Anterior cingulate cortex (tissue), 58 donors: ENCODE data around the gene SLC3A2.

Experiments
- DNase-seq, 58 donors: peaks; one replicate each; lab custom pipeline; 2025; lab: John Stamatoyannopoulos, UW

The SLC3A2 gene

GRCh38 chr11:62876712-62877111 is 4.0 kb upstream of the SLC3A2 start:
- DNase-seq, result no peak

DNA sequence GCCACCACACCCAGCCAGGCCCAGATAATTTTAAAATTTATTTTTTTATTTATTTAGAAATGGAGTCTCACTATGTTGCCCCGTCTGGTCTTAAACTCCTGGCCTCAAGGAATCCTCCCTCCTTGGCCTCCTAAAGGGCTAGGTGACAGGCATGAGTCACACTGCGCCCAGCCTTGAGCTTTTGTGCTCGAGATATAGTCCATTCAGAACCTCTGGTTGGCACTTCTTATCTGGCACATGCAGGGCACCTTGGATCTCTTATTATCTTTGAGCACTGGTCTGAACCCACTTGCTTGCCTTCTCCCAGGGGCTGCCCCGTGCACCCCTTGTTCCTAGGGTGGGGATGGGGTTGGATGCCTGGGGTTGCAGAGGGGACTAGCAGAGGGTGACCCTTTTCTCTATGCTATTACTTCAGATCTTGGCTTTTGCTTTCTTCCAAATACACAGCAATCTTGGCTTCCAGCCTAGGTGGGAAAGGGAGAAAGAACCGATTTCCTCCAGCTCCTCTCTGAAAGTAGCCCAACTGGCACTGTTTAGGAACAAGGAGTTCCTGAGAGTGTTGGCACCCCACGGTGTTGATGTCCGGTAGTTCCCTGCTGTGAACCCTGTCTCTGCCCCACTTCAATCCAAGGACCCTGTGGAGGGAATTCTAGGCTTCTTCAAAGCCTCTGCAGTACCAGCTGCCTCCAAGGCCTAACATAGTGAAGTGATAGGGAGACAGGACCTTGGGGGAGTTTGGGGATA is 1.3 kb upstream of the SLC3A2 start:
- peak in 27 of 58 donors; percentile 9 to 64 (median 29) for DNase-seq

- peak in 15 of 58 donors; percentile 43 to 81 (median 64) for DNase-seq
These were observed 379 bp upstream of the SLC3A2 start for GRCh38 chr11:62880231-62880802.

- peak in 57 of 58 donors; percentile 56 to 95 (median 86) for DNase-seq
These were observed 1.1 kb downstream of the SLC3A2 start for GRCh38 chr11:62881579-62882430.

- no peak for DNase-seq
These were observed 1.7 kb downstream of the SLC3A2 start for GRCh38 chr11:62882431-62882749.

GRCh38 chr11:62882788-62883501 is 2.2 kb downstream of the SLC3A2 start:
- DNase-seq, result no peak

DNA sequence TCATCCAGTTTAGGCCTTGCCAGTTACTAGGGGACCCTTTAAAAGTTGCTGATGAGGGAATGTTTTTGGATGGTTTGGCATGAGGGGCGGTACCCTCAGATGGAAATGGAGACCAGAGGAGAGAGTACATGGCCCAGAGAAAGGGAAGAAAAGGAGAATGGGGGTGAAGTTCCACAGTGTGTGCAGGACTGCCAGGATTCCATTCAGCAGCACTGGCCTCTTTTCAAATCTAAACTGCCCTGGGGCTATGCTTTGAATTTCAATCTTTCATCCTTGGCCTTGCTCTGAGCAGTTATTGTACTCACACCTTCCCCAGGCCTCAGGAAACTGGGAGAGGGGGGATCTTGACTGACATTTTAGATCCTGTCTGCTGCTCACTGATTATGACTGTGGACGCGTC is 3.0 kb downstream of the SLC3A2 start:
- peak in 23 of 58 donors; percentile 3 to 72 (median 28) for DNase-seq

- DNase-seq, result no peak
These were observed 4.5 kb downstream of the SLC3A2 start for GRCh38 chr11:62885137-62885750.

DNA sequence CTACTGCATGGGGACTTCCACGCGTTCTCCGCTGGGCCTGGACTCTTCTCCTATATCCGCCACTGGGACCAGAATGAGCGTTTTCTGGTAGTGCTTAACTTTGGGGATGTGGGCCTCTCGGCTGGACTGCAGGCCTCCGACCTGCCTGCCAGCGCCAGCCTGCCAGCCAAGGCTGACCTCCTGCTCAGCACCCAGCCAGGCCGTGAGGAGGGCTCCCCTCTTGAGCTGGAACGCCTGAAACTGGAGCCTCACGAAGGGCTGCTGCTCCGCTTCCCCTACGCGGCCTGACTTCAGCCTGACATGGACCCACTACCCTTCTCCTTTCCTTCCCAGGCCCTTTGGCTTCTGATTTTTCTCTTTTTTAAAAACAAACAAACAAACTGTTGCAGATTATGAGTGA is 7.7 kb downstream of the SLC3A2 start:
- no peak for DNase-seq

GRCh38 chr11:62889126-62889483 is 8.4 kb downstream of the SLC3A2 start:
- no peak for DNase-seq

- no peak for DNase-seq
These were observed 9.1 kb downstream of the SLC3A2 start for GRCh38 chr11:62889484-62890437.

DNA sequence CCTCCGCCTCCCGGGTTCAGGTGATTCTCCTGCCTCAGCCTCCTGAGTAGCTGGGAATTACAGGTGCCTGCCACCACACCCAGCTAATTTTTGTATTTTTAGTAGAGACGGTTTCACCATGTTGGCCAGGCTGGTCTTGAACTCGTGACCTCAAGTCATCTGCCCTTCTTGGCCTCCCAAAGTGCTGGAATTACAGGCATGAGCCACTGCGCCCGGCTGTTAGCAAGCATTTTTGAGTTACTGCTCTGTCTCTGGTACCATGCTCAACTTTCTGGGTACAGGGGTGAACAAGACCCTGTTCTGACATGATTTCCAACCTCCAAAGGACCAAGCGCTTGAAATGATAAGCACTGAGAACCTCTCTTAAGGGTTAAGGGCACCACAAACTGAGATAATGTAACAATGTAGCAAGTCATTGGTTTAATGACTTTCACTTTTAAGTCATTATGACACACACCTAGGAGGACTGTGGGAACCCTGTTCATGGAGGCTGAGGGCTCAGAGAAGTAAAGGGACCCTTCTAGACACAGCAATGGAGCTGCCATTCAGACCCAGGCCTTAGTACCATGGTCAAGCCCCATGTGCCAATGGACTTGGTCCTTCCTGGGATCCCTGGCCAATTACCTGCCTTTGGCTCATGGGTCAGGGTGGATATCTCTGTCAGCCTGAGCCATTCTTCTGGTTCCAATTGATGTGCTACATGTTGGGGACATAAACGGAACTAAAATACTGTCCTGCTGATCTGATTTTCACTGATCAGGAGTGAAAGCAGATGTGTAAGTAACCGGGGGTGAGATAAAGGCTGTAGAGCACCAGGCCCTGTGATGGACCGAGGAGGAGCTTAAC is 11.6 kb downstream of the SLC3A2 start:
- DNase-seq, result no peak

DNA sequence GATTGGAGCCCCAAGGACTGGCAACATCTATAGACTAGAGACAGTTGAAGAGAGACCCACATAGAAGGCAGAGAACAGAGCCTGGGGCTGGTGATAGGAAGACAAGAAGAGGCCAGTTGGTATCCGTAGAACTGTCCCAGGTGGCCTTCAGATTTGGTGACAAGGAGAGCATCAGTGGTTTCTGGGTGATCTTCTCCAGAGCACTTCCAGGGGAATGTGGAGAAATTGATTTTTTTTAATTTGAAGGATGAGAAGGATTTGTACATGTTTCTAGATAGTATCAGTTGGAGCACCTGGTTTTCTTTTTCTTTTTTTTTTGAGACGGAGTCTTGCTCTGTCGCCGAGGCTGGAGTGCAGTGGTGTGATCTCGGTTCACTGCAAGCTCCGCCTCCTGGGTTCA is 14.8 kb downstream of the SLC3A2 start:
- DNase-seq, result no peak

DNA sequence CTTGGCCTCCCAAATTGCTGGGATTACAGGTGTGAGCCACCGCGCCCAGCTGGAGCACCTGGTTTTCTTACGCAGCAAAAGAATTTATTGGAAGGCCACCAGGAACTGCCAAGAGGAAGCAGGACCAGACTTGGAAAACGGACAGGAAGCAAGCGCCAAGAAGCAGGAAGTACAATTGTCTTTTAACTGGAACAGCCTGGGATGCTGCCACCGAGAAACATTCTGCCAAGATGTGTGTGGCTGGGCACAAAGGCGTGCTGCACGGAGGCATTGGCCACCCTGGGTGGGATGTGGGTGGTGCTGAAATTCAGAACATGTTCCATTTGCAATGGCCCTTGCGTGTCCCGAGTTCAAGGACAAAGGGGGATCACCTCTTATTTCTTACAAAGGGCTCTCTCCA is 15.4 kb downstream of the SLC3A2 start:
- peak in 24 of 58 donors; percentile 6 to 73 (median 39) for DNase-seq

DNA sequence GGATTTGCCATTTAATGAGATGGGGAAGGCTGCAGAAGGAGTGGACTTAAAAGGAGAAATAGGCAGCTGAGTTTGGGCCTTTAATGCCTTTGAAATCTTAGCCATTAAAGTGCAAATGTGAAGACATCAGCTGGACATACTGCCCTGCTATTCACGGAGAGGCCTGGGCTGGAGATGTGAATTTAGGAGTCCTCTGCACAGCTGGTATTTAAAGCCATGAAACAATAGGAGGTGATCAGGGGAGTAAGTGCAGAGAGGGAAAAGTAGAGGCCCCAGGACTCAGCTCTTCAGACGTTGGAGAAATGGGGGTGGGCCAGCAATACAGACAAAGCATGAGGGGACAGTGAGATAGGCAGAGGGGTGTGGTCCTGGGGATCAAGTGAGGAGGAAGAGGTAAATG is 16.6 kb downstream of the SLC3A2 start:
- DNase-seq, result no peak

DNA sequence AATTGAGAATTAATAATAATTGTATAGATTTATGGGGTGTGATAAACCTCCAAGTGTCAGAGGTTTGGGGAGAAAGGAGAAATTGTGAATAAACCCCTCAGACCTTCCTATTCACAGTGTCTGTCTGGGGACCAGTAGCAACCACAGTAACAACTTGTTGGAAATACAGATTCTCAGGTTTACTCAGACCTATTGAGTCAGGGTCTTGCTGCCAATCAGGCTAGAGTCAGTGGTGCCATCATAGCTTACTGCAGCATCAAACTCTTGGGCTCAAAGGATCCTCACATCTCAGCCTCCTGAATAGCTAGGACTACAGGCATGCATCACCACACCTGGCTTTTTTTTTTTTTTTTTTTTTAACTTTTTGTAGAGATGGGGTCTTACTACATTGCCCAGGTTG is 17.3 kb downstream of the SLC3A2 start:
- DNase-seq, result no peak

GRCh38 chr11:62902932-62903331 is 22.2 kb downstream of the SLC3A2 start:
- no peak for DNase-seq

DNA sequence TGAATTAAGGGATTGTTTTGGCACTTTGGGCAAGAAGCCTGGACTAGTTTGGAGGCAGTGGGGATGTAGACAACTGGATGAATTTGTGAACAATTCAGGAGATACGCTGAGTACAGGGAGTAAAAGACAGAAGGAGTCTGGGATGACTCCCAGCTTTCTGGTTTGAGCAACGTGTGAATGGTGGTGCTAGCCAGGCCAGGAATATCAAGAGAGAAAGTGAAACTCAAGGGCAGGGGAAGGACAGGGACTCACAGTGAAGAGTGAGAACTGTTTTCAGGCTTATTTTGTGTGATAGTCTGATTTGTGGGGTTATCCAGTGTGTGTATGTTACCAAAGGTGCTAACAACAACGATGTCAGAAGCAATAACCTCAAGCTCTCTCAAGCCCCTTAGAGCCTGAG is 24.6 kb downstream of the SLC3A2 start:
- peak in 4 of 58 donors; percentile 18 to 55 (median 48) for DNase-seq
